Activated CD4-positive, alpha-beta T cell treated with anti-CD3 and anti-CD28 coated beads for 48 hours (primary cell): ENCODE data around the gene LRRC74B.

Source experiments
- DNase-seq: peaks from one replicate; pipeline ENCODE4 v3.0.0-alpha.2; 2020

LRRC74B gene

DNA sequence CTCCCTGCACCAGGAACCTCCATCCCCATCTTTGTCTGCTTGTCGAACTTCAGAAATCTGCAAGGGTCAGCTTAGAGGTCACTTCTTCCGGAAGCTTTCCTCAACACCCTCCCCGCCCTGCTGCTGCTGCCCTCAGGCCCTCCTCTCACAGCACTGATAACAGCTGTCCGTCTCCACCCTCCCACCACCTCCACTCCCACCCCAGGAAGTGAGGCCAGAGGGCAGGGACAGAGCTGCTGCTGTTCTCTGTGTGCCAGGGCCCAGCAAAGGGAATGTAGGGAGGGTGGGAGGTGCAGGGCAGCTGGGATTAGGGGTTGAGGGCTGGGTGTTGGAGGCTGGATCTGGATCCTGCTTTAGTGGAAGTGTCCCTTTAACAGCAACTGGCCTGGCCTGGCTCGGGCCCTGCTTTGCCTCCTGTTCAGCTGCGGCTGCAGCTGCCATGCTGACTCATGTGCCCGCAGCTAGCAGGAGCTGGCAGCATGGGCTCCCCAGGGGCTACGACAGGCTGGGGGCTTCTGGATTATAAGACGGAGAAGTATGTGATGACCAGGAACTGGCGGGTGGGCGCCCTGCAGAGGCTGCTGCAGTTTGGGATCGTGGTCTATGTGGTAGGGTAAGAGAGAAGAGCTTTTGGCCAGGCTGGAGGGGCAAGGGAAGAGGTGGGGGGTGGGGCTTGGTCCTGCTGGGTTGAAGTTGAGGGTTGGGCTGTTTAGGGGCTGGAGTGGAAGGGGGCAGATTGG is 30.9 kb upstream of the LRRC74B start, which contains the start of gene P2RX6:
TSS of gene P2RX6 (plus strand) at position 440 of the 740 bp plus-strand sequence. CDS start at position 450, 10 bp downstream.
- DNase-seq, result no peak

DNA sequence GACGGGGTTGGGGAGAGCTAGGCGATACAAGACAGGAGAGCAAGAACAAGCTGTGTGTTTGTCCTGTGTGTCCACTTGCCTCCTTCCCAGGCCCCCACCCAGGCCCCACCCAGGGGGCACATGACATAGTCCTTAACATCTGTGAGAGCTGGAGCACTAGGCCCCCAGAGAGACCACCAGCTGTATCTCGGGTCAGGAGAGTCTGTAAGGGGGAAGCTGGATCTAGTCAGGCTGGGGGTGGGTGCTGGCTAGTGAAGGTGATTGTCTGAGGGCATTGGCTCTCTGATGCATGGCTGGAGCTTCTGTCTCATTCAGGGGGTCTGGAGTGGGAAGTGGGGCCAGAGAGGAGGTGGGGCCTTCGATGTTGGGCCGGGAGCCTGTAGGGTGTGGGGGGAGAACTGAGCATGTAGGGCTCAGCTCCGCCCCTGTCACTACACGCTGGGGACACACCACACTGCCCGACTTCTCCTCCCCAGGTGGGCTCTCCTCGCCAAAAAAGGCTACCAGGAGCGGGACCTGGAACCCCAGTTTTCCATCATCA is 30.2 kb upstream of the LRRC74B start:
- no peak for DNase-seq

DNA sequence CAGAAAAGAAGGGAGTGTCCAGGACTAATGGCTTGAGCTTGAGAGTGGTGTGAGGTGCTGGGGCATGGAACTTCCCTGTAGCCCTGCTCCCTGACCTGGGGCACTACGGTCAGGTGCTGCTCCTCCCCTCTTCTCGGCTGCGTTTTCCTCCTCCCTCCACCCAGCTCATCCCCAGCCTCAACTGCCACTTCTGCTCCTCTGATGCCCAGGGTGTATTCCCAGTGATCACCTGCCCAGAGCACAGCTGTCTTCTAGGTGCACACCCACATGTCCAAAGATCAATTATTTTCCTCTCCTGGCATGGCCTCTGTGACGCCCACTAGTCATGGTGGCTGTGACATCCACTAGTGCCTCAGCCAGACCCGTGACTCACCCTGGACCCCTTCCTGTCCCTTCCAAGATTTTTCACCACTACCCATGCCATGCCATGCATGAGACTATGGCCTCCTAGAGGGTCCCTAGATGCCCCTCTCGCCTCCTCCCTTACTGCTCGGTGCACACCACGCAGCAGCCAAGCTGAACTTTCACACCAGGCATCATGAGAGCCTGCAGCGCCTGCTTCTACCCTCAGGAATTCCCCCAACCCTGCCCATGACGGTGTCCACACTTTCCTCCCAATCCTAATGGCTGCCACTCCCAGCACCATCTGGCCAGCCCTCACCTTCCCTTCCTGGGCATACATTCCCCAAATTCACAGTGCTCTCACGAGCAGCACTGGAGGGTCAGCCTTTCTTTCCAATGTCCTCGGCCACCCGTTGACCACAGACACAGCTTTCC is 28.9 kb upstream of the LRRC74B start:
- DNase-seq, result no peak

DNA sequence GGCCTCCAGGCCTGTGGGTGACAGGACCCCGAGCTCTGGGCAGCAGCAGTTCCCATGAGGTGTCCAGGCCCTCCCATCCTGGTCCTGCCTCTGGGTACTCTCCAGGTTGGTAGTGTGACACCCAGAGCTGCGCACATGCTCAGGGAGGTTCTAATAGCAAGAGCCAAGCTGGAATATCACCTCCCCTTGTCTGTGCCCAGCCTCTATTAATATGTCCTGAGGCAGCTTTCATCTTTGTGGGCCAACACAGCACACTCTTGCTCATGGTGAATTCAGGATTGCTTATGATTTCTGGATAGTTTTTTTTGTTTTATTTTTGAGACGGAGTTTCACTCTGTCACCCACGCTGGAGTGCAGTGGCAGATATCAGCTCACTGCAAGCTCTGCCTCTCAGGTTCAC is 27.4 kb upstream of the LRRC74B start:
- no peak for DNase-seq

DNA sequence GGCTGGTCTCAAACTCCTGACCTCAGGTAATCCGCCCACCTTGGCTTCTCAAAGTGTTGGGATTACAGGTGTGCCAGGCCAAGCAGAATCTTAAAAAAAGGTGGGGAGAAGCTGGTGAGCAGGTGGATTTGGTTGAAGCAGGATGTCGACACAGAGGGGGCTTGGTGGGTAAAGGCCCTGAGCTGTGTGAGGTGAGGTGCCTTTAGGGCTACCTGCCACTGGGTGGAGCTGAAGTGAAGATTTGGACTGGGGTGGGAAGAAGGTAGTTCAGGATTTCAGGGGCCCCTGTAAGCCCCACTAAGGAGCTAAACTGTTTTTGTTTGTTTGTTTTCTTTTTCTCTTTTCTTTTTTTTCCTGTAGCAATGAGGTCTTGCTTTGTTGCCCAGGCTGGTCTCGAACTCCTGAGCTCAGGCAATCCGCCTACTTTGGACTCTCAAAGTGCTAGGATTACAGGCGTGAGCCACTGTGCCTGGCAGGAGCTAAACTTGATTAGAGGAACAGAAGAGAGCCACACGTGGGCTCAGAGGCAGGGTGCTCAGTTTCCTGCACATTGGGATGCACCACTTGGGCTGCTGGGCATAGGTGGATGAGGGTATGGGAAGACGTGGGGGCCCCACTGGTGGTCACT is 24.8 kb upstream of the LRRC74B start:
- peak; percentile 32 for DNase-seq

DNA sequence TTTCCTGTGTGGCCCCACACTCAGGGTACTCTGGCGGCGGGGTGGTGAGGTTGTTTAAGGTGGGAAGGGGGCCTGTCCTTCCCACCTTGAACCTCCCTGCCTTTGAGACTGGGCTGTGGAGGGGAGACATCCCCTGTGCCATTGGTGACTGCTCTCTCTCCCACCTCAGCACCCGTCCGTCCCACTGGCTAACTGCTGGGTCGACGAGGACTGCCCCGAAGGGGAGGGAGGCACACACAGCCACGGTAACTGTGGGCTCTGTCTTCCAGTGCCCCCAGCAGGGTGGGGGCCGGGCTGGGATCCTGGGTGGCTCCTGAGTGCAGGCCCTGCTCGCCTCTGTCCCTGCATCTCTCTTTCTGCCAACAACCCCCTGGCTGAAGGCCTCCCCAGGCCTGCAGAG is 23.2 kb upstream of the LRRC74B start:
- no peak for DNase-seq

DNA sequence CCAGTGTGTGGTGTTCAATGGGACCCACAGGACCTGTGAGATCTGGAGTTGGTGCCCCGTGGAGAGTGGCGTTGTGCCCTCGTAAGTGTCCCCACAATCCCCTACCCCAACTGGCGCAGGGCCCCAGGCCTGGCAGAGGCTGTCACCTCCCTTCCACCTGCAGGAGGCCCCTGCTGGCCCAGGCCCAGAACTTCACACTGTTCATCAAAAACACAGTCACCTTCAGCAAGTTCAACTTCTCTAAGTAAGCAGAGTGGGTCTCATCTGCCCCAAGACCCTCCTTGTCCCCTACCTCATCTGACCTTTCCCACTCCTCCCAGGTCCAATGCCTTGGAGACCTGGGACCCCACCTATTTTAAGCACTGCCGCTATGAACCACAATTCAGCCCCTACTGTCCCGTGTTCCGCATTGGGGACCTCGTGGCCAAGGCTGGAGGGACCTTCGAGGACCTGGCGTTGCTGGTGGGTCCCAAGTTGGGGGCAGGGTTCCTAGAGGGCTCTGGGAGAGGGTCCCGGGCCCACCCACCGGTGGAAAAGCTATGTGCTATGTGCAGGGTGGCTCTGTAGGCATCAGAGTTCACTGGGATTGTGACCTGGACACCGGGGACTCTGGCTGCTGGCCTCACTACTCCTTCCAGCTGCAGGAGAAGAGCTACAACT is 22.7 kb upstream of the LRRC74B start:
- no peak for DNase-seq

DNA sequence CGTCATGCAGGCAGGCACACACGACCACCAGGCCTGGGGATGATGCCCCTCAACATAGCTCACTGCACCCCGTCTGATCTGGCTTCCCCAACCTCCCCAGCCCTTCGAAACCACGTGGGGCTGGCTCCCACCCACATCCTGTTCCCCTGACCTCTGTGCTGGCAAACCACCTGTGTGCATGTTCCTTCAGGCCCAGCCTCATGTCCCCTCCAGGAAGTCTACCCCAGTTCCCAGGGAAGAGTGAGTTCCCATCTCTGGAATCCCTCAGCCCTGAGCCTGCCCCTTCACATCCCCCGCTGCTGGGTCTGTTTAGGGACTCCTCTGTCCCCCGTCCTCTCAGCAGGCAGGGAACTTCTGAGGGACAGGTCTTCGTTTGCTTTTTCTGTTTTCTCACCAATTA is 20.5 kb upstream of the LRRC74B start:
- no peak for DNase-seq

DNA sequence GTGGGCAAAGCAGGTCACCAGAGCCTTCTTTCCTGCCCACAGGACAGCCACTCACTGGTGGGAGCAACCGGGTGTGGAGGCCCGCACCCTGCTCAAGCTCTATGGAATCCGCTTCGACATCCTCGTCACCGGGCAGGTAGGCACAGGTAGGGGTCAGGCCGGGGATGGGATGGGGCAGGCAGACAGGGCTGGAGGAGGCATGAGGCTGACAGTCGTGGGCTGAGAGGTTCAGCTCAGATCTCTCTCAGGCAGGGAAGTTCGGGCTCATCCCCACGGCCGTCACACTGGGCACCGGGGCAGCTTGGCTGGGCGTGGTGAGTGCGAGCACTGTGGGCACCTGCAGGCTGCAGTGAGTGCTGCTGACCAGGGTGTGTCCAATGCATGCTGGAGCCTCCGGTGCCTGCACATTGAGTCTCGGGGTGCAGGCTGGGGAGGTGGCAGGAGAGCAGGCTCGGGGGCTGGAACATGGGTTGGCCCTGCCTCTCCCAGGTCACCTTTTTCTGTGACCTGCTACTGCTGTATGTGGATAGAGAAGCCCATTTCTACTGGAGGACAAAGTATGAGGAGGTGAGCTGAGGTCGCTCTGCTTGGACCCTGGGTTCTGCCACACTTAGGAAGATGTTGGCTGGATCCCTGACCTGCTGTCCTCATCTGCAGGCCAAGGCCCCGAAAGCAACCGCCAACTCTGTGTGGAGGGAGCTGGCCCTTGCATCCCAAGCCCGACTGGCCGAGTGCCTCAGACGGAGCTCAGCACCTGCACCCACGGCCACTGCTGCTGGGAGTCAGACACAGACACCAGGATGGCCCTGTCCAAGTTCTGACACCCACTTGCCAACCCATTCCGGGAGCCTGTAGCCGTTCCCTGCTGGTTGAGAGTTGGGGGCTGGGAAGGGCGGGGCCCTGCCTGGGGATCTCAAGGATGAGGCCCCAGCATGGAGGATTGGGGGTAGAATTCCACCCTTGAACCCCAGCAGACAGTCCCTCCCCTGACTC is 19.7 kb upstream of the LRRC74B start:
- no peak for DNase-seq

DNA sequence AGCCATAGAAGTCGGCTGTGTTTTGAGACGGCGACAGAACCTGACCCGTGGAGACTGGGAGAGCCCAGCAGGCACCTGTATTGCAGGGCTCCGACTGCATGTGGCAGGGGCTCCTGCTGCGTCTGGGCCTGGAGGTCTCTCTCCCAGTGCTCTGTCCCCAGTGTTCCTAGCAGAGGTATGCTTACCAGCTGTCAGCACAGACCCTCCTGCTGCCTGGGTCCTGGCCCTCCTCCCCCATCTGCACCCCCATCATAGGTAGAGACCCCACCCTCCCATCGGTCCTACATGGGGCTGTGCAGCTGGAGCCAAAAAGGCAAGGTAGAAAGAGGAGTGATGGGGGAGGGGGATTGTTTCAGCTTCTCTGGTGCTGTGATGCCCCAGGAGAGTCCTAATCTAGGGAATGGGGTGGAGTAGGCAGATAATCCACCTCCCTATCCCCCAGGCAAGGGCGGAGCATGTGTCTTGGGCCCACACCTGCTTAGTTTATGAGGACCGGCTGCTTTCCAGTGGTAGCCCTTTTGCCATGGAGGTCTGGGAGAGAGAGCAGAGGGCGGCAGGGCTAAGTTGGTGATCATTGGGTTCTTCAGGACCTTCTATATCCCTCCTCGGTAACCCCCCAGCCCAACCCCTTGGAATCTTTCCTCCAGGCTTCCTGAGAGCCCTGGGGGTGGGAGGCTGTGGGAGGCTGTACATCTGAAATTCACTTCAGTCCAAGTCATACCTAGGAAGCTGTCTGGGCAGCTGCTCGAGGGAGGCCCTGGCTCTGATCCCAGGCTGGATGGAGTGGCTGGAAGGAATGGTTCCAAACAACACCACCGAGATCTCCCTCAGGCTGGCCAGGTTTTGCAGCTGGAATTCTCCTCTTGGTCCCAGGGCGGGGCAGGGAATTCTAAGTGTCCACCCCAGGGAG is 18.7 kb upstream of the LRRC74B start:
- no peak for DNase-seq

DNA sequence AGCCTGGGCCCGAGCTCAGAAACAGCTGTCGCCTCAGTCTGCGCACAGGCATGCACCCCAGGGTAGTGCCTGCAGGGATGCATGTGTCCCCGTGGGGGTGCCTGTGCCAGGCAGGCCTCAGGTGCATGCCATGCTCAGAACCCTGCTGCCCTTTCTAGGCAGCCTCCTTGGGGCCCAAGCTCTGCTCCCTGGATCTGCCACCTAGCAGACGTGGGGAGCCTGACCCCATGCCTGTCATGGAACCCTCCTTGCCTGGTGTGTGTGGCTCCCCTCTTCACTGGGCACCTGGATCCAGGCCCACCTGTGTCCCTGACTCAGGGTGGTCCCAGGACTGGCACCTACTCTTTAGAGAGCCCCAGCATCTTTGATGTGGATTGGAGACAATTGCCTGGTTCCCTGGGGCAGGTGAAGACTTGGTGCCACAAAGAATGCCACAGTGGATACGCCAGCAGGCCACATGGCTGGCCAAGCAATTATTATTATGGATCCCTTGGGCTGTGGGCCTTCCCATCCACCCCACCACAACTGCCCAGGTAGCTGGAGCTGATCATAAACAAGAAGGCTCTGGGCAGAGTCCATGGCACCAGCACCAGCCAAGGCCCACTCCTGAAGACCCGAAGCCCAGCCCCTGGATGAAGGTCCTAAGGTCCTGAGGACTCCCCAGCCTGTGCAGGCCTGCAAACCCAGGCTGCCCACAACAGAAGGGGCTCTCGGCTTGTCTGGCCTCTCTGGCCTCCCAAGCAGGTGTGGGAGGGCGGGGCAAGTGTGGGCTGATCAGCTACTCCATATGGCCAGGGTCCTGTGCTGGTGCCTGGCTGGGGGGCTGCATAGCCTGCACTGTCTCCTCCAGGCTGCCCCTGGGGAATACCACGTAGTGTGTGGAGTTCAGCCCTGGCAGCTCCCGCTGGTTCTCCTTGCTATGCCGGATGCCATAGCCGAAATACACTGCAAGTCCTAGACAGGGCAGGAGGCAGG is 17.2 kb upstream of the LRRC74B start:
- no peak for DNase-seq

DNA sequence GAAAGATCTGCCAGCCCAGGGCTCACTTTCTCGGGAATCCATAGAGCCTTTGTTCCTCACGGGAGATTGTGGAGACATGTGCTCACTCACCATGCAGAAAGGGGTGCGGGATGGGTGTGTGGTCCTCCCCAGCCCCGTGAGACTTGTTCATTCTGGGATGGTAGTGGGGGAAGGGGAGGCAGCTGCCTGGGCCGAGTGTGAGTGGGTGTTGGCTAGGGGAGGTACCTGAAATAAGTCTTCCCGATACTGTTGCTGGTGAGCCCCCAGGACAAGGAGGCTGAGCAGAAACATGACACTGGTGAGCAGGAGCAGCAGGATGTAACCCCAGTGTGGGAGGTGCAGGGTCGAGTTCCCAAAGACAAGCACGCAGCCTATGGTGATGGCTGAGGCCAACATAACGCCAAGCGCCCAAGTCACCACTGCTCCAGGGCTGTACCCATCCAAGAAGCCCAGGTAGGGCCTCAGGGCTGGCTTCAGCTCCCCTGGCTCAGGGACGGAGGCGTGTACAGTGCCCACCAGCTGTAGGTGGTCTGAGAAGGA is 16.2 kb upstream of the LRRC74B start:
- no peak for DNase-seq

DNA sequence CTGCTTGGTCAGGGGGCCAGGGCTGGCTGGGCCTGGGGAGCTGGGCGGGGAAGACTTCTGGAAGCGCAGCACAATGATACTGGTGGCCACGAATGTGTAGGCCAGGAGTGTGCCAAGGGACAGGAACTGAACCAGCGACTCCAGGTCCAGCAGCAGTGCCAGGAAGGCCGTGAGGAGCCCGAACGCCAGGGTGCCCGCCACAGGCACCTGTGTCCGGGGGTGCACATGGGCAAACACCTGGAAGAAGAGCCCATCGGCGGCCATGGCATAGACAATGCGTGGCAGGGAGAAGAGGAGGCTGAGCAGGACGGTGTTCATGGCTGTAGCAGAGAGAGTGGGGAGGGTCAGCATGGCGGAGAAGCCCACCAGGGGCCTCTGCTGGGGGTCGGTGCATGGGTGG is 15.7 kb upstream of the LRRC74B start:
- no peak for DNase-seq

DNA sequence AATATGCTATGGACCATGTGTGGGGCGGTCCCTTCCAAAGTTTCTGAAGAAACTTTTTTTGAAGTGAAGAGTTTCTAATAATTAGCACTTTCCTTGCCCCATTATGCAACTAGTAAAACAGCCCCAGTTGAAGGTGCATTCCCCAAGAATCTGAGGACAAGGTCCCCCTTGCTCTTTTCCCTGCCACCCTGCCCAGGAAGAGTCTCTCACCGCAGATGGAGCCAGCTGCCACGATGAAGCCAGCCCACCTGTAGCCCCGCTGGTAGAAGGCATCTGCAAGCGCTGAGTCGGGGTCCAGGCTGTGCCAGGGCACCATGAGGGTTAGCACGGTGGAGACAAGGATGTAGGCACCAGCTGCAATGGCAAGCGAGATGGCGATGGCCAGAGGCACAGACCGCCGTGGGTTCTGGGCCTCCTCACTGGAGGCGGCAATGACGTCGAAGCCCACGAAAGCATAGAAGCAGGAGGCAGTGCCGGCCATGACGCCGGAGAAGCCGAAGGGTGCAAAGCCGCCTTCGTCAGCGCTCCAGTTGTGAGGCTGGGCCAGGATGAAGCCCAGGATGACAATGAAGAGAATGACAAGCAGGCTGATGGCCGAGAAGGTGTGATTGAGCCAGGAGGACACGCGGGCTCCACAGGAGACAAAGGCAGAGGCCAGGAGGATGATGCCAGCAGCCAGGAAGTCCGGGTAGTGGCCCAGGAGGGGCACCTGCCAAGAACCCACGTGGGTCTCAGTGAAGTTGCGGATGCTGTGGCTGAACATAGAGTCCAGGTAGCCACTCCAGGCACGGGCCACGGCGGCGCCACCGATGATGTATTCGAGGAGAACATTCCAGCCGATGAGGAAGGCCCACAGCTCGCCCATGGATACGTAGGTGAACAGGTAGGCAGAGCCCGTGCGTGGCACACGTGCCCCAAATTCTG is 14.9 kb upstream of the LRRC74B start:
- DNase-seq, result no peak

DNA sequence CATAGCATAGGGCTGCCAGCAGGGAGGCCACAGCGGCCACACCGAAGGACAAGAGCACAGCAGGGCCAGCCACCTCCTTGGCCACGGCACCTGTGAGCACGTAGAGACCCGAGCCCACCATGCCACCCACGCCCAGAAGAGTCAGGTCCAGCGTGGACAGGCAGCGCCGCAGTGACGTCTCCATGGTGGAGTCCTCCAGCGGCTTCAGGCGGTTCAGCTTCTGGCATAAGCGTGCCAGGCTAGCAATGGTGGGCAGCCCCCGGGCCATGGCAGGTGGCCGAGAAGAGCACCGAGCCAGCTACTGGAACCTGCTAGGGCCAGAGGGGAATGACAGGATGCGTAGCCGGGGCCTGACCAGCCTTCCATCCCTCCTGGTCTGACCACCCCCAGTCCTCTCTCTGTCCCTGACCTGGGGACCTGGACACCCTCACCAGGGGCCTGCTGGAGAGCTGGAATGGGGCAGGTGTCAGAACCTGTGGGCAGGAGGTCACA is 14.2 kb upstream of the LRRC74B start:
- no peak for DNase-seq

DNA sequence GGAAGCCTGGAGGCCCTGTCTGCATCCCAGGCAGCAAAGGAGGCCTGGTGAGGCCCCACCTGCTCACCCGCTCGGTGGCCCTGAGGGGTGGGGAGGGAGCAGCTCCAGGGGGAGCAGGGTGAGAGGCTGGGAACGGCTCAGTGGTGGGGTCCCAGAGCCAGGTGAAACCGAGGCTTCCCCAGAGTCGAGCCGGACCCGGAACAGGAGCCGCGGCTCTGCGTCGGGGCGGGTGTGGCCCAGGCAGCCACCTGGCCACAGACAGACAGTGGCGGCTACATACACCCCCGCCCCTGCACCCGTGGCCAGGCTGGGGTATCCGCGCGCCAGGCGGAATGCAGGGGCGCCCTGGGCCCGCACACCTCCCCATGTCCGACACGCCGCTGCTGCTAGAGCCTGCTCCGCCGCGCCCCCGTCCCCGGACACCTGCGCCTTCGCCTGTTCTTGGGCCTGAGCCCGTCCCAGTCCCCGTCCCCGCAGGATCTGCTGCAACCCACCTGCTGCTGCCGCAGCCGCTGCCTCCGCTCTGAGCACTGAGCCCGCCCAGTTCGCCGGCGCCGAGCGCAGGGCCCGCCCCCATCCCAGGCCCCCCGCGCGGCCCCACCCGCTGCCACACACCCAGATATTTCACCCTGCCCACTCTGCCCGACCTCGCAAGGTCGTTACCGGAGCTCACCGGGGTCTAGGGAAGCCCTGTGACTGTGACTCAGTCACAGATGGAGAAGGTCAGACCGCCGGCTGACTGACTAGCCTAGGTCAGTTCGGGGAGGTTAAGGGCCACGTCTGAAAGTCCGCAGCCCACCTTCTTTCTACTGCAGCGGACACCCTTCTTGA is 13.5 kb upstream of the LRRC74B start, which contains the start of gene SLC7A4:
TSS of gene SLC7A4 (minus strand) at position 525 of the 831 bp plus-strand sequence. CDS start 749 bp downstream, outside the sequence.
- no peak for DNase-seq
